Epithelial cell of prostate (primary cell): ENCODE data around the gene C16orf74.

Experiments
- DNase-seq: peaks from one replicate; pipeline ENCODE4 v3.0.0-alpha.2; 2011; ENCODE audit warnings: low read depth, low spot score
- H3K27ac ChIP-seq: fragments of 450-650 bp; 2 replicates; pipeline ENCODE4 v1.5.1; 2017; ENCODE audit warnings: mild to moderate bottlenecking

Gene C16orf74

GRCh38 chr16:85679870-85680269, 71.0 kb downstream of the C16orf74 start:
- H3K27ac ChIP-seq: no peak overlapping the region
- DNase-seq: no peak

DNA sequence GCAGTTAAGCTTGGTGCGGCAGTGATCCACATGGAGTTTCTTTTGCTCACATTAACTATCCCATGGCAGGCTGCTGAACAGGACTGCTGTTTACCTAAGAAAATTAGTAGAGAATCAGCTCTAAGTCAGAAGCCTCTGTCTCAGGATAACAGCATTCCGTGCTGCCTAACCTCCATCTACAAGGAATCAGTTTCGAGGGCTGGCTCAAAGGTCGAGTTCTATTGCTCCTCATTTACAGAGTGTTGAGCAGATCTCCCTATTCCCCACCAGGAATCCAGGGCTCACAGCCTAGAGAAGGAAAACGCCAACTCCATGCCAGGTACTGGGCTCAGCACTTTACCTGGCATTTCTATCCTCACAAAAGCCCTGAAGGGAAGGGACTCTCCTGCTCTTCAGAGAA, 72.1 kb downstream of the C16orf74 start:
- DNase-seq: no peak
- no peak overlapping the region for H3K27ac ChIP-seq

- no peak for DNase-seq
- no peak overlapping the region for H3K27ac ChIP-seq
These were observed 72.9 kb downstream of the C16orf74 start for GRCh38 chr16:85678016-85678415.

DNA sequence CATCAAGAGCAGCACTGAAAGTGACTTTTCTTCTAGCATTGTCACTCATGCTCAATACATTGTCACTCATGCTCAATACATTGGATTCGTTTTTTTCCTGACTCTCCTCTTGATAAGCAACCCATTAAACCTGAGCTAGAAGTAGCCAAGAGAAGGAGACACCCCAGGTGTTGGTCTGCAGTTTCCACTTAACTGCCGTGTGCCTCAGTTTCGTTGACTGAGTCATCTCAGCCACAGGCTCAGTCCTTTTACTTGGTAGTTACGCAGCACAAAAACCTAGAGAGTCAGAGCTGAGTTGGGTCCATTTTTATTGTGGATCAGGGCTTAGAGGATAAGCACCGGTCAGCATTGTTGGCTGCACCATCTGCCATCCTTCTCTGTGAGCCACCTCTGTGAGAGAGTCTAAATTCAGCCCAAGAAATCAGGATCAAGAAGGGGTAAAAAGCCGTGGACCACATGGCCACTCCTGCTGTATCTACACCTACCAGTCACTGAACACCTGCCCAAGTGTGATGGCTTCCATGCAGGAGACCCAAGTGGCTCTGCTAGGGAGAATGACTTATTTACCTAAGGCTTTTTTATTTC, 73.4 kb downstream of the C16orf74 start:
- DNase-seq: no peak
- no peak overlapping the region for H3K27ac ChIP-seq

DNA sequence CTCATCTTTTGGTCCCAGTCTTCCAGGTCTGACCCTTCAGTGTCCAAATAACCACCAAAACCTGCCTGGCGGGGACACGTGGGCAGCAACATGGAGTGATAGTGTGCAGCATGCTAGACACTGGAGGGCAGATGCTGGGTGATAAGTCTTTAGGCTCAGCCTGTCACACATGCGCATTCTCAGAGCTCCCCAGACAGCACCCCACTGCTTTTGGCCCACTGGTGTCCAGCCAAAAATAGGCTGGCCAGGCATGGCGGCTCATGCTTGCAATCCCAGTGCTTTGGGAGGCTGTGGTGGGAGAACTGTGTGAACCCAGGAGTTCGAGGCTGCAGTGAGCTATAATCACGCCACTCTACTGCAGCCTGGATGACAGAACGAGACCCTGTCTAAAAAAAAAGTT, 74.4 kb downstream of the C16orf74 start:
- H3K27ac ChIP-seq: no peak overlapping the region
- no peak for DNase-seq

- DNase-seq: no peak
- no peak overlapping the region for H3K27ac ChIP-seq
These were observed 75.5 kb downstream of the C16orf74 start for GRCh38 chr16:85675251-85675874.

GRCh38 chr16:85674828-85675227, 76.1 kb downstream of the C16orf74 start:
- DNase-seq: no peak
- no peak overlapping the region for H3K27ac ChIP-seq

DNA sequence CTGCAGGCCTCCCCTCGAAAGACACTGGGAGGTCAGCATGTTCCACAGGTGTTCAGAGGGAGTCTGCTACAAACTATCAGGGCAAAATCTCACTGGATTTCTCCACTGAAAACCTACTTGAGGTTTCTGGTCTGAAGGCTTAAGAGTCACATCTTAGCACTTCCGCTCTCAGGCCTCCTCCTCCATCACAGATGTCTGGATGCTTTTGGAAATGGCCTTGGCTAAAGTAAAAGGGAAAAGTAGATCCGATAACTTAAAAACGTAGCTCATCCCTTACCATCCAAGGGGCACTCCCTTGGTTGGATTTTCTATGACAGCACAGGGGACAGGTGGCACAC, 76.5 kb downstream of the C16orf74 start:
- no peak for DNase-seq
- H3K27ac ChIP-seq: no peak overlapping the region

- no peak for DNase-seq
- H3K27ac ChIP-seq: no peak overlapping the region
These were observed 77.1 kb downstream of the C16orf74 start for GRCh38 chr16:85673529-85674417.

GRCh38 chr16:85670840-85671239, 80.1 kb downstream of the C16orf74 start:
- H3K27ac ChIP-seq: no peak overlapping the region
- no peak for DNase-seq

DNA sequence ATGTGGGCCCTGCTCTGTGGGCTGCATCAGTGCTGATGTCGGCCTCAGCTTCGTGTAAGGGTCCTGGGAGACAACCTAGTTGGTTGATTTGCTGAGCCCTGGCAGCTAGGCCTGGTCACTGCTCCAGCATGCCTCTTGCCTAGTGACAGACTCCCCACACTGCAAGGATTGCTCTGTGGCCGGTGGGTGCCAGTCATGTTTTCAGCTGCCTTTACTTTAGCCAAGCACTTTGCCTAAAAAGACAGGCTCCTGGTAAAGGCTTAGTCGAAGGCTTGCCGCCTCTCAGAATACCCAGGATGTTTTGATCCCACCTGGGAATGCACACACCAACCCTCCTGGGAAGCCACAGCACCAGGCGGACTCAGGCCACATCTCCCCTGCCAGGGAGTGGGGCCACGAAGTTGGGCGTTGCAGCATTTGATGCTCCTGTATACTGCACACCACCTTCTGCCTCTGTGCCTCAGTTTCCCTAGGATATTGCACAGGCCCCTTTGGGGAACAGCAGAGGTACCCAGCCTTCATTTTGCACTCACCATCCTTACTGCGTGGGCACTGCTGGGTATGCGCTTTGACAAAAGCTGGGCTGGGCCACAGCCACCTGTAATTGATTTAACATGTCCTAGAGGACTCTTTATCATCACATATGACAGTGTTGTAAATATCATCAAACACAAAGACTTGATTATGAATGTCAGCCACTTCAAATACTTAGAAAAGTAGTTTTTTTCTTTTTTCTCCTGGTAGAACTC, 82.0 kb downstream of the C16orf74 start:
- DNase-seq: no peak
- no peak overlapping the region for H3K27ac ChIP-seq

DNA sequence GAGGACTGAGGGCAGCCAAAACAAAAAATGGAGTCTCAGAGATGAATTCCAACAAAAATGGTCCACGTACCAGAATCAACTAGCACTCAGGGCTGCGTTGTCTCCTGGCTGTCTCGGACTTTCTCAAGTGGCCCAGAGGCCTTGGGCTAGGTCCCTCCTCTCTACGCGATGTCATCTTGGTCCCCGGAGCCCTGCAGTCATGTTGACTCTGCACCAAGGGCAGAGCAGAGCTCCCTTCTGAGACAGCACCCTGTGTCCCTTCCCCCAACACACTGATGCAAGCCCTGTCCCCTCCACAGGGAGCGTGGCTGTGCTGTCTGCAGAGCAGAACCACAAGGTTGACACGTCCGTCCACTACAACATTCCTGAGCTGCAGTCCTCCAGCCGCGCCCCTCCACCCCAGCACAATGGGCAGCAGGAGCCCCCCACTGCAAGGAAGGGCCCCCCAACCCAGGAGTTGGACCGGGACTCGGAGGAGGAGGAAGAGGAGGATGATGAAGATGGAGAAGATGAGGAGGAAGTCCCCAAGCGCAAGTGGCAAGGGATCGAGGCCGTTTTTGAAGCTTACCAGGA, 83.0 kb downstream of the C16orf74 start:
- no peak for DNase-seq
- H3K27ac ChIP-seq: no peak overlapping the region

DNA sequence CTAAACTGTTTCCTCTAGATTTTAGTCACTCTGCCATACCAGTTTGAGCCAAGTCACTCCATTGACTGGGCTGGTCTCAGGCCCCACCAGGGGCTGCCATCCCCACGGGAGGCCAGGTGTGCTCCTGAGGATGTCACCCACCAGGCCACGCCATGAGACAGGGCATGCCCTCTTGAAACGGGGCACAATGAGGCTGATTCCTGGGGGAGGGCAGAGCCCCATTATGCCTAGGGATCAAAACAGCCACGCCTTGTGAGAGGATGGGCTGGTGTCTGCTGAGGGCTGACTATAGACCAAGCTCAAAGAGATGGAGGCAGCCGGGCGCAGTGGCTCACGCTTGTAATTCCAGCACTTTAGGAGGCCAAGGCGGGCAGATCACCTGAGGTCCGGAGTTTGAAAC, 83.6 kb downstream of the C16orf74 start:
- no peak for DNase-seq
- H3K27ac ChIP-seq: no peak overlapping the region

- DNase-seq: no peak
- no peak overlapping the region for H3K27ac ChIP-seq
These were observed 85.0 kb downstream of the C16orf74 start for GRCh38 chr16:85665929-85666328.

GRCh38 chr16:85665373-85665740, 85.5 kb downstream of the C16orf74 start:
- DNase-seq: no peak
- no peak overlapping the region for H3K27ac ChIP-seq

- no peak for DNase-seq
- H3K27ac ChIP-seq: no peak overlapping the region
These were observed 86.1 kb downstream of the C16orf74 start for GRCh38 chr16:85664580-85665372.

DNA sequence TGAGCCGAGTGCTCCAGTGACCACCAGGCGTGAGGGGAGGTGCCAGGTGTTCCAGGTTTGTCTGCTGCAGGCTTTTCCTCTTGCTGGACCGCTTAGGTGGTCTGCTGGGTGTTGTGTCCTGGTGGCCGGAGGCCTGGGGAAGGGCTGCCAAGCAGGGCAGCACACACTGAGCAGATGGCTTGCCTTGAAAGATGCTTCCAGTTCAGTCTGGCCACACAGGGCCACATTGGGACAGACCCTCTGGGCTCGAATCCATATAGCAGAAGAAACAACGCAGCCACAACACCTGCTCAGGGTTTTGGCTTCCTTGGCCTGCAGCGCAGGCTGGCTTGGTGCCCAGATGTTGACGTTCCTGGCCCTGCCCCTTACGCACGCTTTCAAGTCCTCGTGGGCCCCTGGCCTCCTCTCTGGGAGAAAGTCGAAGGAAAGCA, 87.0 kb downstream of the C16orf74 start:
- no peak for DNase-seq
- H3K27ac ChIP-seq: no peak overlapping the region

GRCh38 chr16:85662976-85663830, 87.7 kb downstream of the C16orf74 start:
- DNase-seq: no peak
- no peak overlapping the region for H3K27ac ChIP-seq

DNA sequence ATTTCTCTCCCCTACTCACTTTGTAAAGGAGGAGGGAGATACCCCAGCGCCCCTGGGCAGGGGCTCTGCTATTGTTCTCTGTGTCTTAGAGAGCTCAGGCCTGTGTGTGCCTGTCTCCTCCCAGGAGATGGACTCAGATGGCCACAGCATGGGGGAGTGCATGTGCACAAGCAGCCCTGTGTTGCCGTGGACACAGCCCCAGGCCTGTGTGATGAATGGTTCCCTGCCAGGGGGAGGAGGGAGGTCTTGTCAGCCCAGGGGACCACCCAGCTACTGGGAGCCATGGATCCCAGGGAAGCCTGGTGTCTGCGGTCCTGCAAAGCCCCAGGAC, 88.4 kb downstream of the C16orf74 start:
- DNase-seq: no peak

More for the DNA sequence above, 88.4 kb downstream of the C16orf74 start:
- H3K27ac ChIP-seq: no peak overlapping the region
